ENCODE measurements around the gene SLC66A2.

The SLC66A2 gene

DNA sequence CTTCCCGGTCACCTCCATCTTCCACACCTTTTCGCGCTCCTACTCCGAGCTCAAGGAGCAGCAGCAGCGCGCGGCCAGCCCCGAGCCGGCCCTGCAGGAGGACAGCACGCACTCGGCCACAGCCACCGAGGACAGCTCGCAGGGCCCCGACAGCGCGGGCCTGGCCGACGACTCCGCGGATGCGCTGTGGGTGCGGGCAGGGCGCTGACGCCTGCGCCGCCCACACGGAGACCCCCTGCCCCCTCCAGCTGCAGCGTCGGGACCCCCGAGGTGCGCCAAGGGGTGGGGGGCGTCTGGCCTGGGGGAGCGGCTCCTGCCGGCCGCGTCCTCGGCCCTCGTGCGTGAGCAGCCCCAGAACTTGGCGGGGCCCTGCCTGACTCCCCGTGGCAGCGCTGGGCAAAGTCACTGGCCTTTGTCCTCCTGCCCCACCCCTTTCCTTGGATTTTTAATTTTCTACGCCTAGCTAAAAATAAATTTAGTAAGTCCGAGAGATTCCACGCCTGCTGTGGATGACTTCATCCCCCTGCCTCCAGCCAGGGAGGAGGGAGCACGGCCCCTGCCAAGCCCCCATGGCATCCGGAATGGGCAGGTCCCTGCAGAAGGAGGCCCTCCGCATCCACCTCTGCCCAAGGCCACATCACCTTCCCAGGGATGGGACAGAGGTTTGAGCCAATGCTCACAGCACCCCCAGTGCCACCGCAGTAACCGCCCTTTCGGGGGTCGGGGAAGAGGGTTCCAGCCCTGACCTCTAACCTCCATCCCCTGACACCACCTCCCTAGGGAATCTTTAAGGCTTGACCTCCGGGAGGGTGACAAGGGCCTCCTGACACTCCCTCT is 51.6 kb downstream of the SLC66A2 start (continued):
- TF ChIP-seq ZFP3 (CRISPR knock-in tag; IDR thresholded peaks at IDR 0.05) (no peak), TOX (CRISPR knock-in tag; IDR thresholded peaks at IDR 0.05; ENCODE audit: borderline replicate concordance) (no peak), RARB (CRISPR knock-in tag; IDR thresholded peaks at IDR 0.05) (no peak), OSR1 (CRISPR knock-in tag; IDR thresholded peaks at IDR 0.05) (no peak), SNAI2 (CRISPR knock-in tag; IDR thresholded peaks at IDR 0.05) (no peak), ZFP30 (CRISPR knock-in tag; IDR thresholded peaks at IDR 0.05) (no peak), ZC3H10 (CRISPR knock-in tag; IDR thresholded peaks at IDR 0.05) (no peak), ESRRG (CRISPR knock-in tag; IDR thresholded peaks at IDR 0.05) (no peak)
- TF ChIP-seq, protein P1, sequence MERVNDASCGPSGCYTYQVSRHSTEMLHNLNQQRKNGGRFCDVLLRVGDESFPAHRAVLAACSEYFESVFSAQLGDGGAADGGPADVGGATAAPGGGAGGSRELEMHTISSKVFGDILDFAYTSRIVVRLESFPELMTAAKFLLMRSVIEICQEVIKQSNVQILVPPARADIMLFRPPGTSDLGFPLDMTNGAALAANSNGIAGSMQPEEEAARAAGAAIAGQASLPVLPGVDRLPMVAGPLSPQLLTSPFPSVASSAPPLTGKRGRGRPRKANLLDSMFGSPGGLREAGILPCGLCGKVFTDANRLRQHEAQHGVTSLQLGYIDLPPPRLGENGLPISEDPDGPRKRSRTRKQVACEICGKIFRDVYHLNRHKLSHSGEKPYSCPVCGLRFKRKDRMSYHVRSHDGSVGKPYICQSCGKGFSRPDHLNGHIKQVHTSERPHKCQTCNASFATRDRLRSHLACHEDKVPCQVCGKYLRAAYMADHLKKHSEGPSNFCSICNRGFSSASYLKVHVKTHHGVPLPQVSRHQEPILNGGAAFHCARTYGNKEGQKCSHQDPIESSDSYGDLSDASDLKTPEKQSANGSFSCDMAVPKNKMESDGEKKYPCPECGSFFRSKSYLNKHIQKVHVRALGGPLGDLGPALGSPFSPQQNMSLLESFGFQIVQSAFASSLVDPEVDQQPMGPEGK (CRISPR knock-in tag; IDR thresholded peaks at IDR 0.05; ENCODE audit: borderline replicate concordance), result no peak

DNA sequence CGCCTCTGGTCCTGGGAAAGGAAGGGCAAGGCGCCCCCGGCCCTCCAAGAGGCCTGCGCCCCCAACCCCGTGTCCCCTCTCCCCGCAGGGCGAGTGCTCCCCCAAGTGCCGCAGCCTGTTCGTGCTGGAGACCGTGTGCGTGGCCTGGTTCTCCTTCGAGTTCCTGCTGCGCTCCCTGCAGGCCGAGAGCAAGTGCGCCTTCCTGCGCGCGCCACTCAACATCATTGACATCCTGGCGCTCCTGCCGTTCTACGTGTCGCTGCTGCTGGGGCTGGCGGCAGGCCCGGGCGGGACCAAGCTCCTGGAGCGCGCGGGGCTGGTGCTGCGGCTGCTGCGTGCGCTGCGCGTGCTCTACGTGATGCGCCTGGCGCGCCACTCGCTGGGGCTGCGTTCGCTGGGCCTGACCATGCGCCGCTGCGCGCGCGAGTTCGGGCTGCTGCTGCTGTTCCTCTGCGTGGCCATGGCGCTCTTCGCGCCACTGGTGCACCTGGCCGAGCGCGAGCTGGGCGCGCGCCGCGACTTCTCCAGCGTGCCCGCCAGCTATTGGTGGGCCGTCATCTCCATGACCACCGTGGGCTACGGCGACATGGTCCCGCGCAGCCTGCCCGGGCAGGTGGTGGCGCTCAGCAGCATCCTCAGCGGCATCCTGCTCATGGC is 52.4 kb downstream of the SLC66A2 start:
- TF ChIP-seq BACH2 (CRISPR knock-in tag; IDR thresholded peaks at IDR 0.05; ENCODE audit: borderline replicate concordance) (no peak), GLIS3 (CRISPR knock-in tag; IDR thresholded peaks at IDR 0.05) (no peak), TOX (CRISPR knock-in tag; IDR thresholded peaks at IDR 0.05; ENCODE audit: borderline replicate concordance) (no peak), CSDC2 (CRISPR knock-in tag; IDR thresholded peaks at IDR 0.05) (no peak), ZFP30 (CRISPR knock-in tag; IDR thresholded peaks at IDR 0.05) (no peak), ESRRG (CRISPR knock-in tag; IDR thresholded peaks at IDR 0.05) (no peak), PPARA (CRISPR knock-in tag; IDR thresholded peaks at IDR 0.05; ENCODE audit: borderline replicate concordance) (no peak)
- TF ChIP-seq, protein P2, sequence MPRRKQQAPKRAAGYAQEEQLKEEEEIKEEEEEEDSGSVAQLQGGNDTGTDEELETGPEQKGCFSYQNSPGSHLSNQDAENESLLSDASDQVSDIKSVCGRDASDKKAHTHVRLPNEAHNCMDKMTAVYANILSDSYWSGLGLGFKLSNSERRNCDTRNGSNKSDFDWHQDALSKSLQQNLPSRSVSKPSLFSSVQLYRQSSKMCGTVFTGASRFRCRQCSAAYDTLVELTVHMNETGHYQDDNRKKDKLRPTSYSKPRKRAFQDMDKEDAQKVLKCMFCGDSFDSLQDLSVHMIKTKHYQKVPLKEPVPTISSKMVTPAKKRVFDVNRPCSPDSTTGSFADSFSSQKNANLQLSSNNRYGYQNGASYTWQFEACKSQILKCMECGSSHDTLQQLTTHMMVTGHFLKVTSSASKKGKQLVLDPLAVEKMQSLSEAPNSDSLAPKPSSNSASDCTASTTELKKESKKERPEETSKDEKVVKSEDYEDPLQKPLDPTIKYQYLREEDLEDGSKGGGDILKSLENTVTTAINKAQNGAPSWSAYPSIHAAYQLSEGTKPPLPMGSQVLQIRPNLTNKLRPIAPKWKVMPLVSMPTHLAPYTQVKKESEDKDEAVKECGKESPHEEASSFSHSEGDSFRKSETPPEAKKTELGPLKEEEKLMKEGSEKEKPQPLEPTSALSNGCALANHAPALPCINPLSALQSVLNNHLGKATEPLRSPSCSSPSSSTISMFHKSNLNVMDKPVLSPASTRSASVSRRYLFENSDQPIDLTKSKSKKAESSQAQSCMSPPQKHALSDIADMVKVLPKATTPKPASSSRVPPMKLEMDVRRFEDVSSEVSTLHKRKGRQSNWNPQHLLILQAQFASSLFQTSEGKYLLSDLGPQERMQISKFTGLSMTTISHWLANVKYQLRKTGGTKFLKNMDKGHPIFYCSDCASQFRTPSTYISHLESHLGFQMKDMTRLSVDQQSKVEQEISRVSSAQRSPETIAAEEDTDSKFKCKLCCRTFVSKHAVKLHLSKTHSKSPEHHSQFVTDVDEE (CRISPR knock-in tag; IDR thresholded peaks at IDR 0.05), result no peak
- TF ChIP-seq, protein P3, sequence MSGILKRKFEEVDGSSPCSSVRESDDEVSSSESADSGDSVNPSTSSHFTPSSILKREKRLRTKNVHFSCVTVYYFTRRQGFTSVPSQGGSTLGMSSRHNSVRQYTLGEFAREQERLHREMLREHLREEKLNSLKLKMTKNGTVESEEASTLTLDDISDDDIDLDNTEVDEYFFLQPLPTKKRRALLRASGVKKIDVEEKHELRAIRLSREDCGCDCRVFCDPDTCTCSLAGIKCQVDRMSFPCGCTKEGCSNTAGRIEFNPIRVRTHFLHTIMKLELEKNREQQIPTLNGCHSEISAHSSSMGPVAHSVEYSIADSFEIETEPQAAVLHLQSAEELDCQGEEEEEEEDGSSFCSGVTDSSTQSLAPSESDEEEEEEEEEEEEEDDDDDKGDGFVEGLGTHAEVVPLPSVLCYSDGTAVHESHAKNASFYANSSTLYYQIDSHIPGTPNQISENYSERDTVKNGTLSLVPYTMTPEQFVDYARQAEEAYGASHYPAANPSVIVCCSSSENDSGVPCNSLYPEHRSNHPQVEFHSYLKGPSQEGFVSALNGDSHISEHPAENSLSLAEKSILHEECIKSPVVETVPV (CRISPR knock-in tag; IDR thresholded peaks at IDR 0.05), result no peak
- TF ChIP-seq, protein P4, sequence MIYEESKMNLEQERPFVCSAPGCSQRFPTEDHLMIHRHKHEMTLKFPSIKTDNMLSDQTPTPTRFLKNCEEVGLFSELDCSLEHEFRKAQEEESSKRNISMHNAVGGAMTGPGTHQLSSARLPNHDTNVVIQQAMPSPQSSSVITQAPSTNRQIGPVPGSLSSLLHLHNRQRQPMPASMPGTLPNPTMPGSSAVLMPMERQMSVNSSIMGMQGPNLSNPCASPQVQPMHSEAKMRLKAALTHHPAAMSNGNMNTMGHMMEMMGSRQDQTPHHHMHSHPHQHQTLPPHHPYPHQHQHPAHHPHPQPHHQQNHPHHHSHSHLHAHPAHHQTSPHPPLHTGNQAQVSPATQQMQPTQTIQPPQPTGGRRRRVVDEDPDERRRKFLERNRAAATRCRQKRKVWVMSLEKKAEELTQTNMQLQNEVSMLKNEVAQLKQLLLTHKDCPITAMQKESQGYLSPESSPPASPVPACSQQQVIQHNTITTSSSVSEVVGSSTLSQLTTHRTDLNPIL (CRISPR knock-in tag; IDR thresholded peaks at IDR 0.05; ENCODE audit: low read depth), result no peak
- no peak for ATAC-seq

DNA sequence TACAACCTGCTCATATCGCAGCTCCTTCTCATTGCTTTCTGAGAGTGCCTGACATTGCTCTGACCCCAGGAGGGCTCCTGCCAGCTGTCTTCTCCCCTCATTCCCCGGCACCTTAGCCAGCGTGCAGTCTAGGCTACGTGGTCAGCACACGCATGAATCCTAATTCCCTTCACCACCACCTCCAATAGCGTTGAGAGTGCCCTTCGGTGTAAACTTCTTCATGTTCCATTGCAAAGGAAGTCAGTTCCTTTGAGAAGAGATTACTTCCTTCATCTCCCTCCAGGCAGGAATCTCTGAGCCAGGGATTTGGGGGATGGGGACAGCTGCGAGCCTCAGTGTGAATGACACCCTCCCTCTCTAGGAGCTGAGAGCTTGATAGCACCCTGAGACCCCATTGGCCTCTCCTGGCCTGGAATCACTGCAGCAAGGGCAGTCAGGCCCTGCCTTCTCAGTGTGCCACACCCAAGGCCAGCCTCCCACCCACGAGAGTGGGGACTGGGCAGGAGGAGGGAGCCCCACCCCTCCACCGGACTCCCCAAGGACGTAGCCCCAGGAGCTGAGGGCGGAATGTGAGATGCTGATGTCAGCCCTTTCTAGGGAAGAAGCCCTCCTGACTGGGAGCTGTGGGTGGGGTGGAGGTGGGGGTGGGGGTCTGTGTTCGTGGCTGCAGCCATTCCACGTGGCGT is 53.4 kb downstream of the SLC66A2 start:
- TF ChIP-seq ARNTL (CRISPR knock-in tag; IDR thresholded peaks at IDR 0.05; ENCODE audit: borderline replicate concordance, low read depth), result no peak
- no peak for ATAC-seq

DNA sequence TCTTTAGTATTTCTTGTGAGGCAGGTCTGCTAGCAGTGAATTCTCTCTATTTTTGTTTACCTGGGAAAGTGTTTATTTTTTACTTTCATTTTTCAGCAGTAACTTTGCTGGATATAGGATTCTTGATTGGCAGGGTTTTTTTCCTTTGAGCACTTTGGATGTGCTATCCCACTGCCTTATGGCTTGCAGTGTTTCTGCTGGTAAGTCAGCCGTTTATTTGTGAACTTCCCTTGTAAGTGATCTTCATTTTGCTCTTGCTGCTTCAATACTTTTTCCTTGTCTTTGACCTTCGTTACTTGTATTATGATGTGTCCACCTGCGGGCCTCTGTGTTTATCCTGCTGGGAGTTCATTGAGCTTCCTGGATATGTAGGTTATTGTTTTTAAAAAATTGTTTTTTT is 54.7 kb downstream of the SLC66A2 start:
- no peak for ATAC-seq
- TF ChIP-seq CSDC2 (CRISPR knock-in tag; IDR thresholded peaks at IDR 0.05), result no peak
- TF ChIP-seq ZFP30 (CRISPR knock-in tag; IDR thresholded peaks at IDR 0.05), result peak; percentile 84
- TF ChIP-seq, protein P3 (CRISPR knock-in tag; IDR thresholded peaks at IDR 0.05), result no peak
- TF ChIP-seq ZNF565 (CRISPR knock-in tag; conservative IDR thresholded peaks at IDR 0.05; ENCODE audit: low read depth), result no peak
- TF ChIP-seq, protein P4 (CRISPR knock-in tag; IDR thresholded peaks at IDR 0.05; ENCODE audit: low read depth), result no peak

Measured in SK-N-SH treated with all-trans-retinoic acid at 6 μM for 48 hours (cell line).